Measurements from ENCODE around the gene GID8.

Gene GID8

GRCh38 chr20:62952968-62953838 is 15.3 kb downstream of the GID8 start:
- CTCF ChIA-PET: interaction anchor here (0.5 to 1.0 kb wide), 7 partner anchors 13 to 224 kb away, joined by 3 to 8 read pairs (median 3); no protein-coding TSS in a partner anchor
- H3K27ac ChIP-seq: no peak overlapping the region; the same call in 1 of the 2 replicates
- DNase-seq (ENCODE audit: low spot score): no peak
- no peak for TF ChIP-seq CTCF (conservative IDR thresholded peaks at IDR 0.05; ENCODE audit: low read depth)
- POLR2A ChIA-PET (ENCODE audit: low non-redundant PET): no interaction called here

GRCh38 chr20:62953839-62954703 is 16.1 kb downstream of the GID8 start:
- H3K27ac ChIP-seq: no peak overlapping the region; the same call in 1 of the 2 replicates
- ChIA-PET POLR2A (ENCODE audit: low non-redundant PET) (interaction anchor here (0.6 kb wide), 1 partner anchor 24 kb away, joined by 4 read pairs; no protein-coding TSS in a partner anchor), CTCF (interaction anchor here (0.5 to 1.0 kb wide), 7 partner anchors 11 to 94 kb away, joined by 3 to 8 read pairs (median 4); no protein-coding TSS in a partner anchor)

GRCh38 chr20:62955519-62956386 is 17.8 kb downstream of the GID8 start:
- DNase-seq (ENCODE audit: low spot score): no peak
- POLR2A ChIA-PET (ENCODE audit: low non-redundant PET): no interaction called here
- CTCF ChIA-PET: interaction anchor here (0.6 to 0.8 kb wide), 3 partner anchors 33 to 147 kb away, joined by 3 to 4 read pairs (median 4); no protein-coding TSS in a partner anchor

More at GRCh38 chr20:62953839-62954703, 16.1 kb downstream of the GID8 start:
- DNase-seq (ENCODE audit: low spot score): no peak
- TF ChIP-seq CTCF (conservative IDR thresholded peaks at IDR 0.05; ENCODE audit: low read depth): no peak

GRCh38 chr20:62956387-62957135 is 18.6 kb downstream of the GID8 start:
- CTCF ChIA-PET: interaction anchor here (0.6 to 0.8 kb wide), 4 partner anchors 19 to 426 kb away, joined by 3 to 4 read pairs (median 4); no protein-coding TSS in a partner anchor
- DNase-seq (ENCODE audit: low spot score): no peak
- POLR2A ChIA-PET (ENCODE audit: low non-redundant PET): no interaction called here
- no peak overlapping the region for H3K27ac ChIP-seq
- TF ChIP-seq CTCF (conservative IDR thresholded peaks at IDR 0.05; ENCODE audit: low read depth): no peak

More at GRCh38 chr20:62955519-62956386, 17.8 kb downstream of the GID8 start:
- TF ChIP-seq CTCF (conservative IDR thresholded peaks at IDR 0.05; ENCODE audit: low read depth): no peak
- no peak overlapping the region for H3K27ac ChIP-seq

- no peak for TF ChIP-seq CTCF (conservative IDR thresholded peaks at IDR 0.05; ENCODE audit: low read depth)
- H3K27ac ChIP-seq: no peak overlapping the region
- CTCF ChIA-PET: interaction anchor here (0.6 kb wide), 2 partner anchors 20 to 425 kb away, joined by 3 to 4 read pairs; no protein-coding TSS in a partner anchor
Observed at GRCh38 chr20:62957136-62958117, 19.5 kb downstream of the GID8 start.

More at GRCh38 chr20:62957136-62958117, 19.5 kb downstream of the GID8 start:
- POLR2A ChIA-PET (ENCODE audit: low non-redundant PET): no interaction called here
- DNase-seq (ENCODE audit: low spot score): no peak

Measured in RWPE1 (cell line).